ENCODE data around the gene EXOC7. TPM values are rescaled to one million over a fixed set of nuclear protein-coding genes. Genes with fewer than 3 reads are reported as not detected.
"Not testable (repeated sequence)": the region's sequence is repeated elsewhere in the genome, so short reads cannot be mapped to it uniquely, and the experiment has no call there.

The EXOC7 gene
- polyA plus RNA-seq, 4 donors, result 138 to 167 (median 154) TPM

- DNase-seq (ENCODE audit: low read depth in 4 of 4, low spot score in 3 of 4), result no peak
Observed at GRCh38 chr17:76089680-76090516, 13.7 kb downstream of the EXOC7 start.

- DNase-seq (ENCODE audit: low read depth in 4 of 4, low spot score in 3 of 4), result no peak
Observed at GRCh38 chr17:76088868-76089576, 14.6 kb downstream of the EXOC7 start.

GRCh38 chr17:76088041-76088867 is 15.3 kb downstream of the EXOC7 start:
- DNase-seq (ENCODE audit: low read depth in 4 of 4, low spot score in 3 of 4), result no peak

- no peak for DNase-seq (ENCODE audit: low read depth in 4 of 4, low spot score in 3 of 4)
Observed at GRCh38 chr17:76087531-76087930, 16.1 kb downstream of the EXOC7 start.

- DNase-seq (ENCODE audit: low read depth in 4 of 4, low spot score in 3 of 4), result no peak
Observed at GRCh38 chr17:76086384-76086783, 17.2 kb downstream of the EXOC7 start.

GRCh38 chr17:76085731-76086366 is 17.7 kb downstream of the EXOC7 start:
- DNase-seq (ENCODE audit: low read depth in 4 of 4, low spot score in 3 of 4), result no peak

GRCh38 chr17:76085066-76085730 is 18.4 kb downstream of the EXOC7 start:
- DNase-seq (ENCODE audit: low read depth in 4 of 4, low spot score in 3 of 4), result no peak

- DNase-seq (ENCODE audit: low read depth in 4 of 4, low spot score in 3 of 4), result no peak
Observed at GRCh38 chr17:76083536-76084182, 19.9 kb downstream of the EXOC7 start.

GRCh38 chr17:76082326-76083251 is 21.0 kb downstream of the EXOC7 start:
- no peak for DNase-seq (ENCODE audit: low read depth in 4 of 4, low spot score in 3 of 4)

- DNase-seq (ENCODE audit: low read depth in 4 of 4, low spot score in 3 of 4), result no peak
Observed at GRCh38 chr17:76081295-76082210, 22.0 kb downstream of the EXOC7 start.

- DNase-seq (ENCODE audit: low read depth in 4 of 4, low spot score in 3 of 4), result no peak
Observed at GRCh38 chr17:76080768-76081287, 22.8 kb downstream of the EXOC7 start.

GRCh38 chr17:76079956-76080767 is 23.4 kb downstream of the EXOC7 start:
- DNase-seq (ENCODE audit: low read depth in 4 of 4, low spot score in 3 of 4), result no peak

GRCh38 chr17:76079535-76079955 is 24.0 kb downstream of the EXOC7 start:
- DNase-seq (ENCODE audit: low read depth in 4 of 4, low spot score in 3 of 4), result no peak

GRCh38 chr17:76078860-76079534 is 24.6 kb downstream of the EXOC7 start, which contains the start of gene ZACN:
TSS of gene ZACN (plus strand) at chr17:76079182. CDS start at chr17:76079265, 83 bp downstream.
- no peak for DNase-seq (ENCODE audit: low read depth in 4 of 4, low spot score in 3 of 4)

- not testable (repeated sequence) for DNase-seq (ENCODE audit: low read depth in 4 of 4, low spot score in 3 of 4)
Observed at GRCh38 chr17:76078370-76078769, 25.2 kb downstream of the EXOC7 start.
